HG02981 (cell line): ENCODE results near the gene DLGAP1.

Source experiments
- ATAC-seq: cut with Tn5 transposase; IDR thresholded peaks from one replicate; pipeline ENCODE4 v1.9.1; 2021; ENCODE audit warnings: mild to moderate bottlenecking, moderate library complexity; ENCODE audit not compliant: unreplicated experiment

DLGAP1 gene

DNA sequence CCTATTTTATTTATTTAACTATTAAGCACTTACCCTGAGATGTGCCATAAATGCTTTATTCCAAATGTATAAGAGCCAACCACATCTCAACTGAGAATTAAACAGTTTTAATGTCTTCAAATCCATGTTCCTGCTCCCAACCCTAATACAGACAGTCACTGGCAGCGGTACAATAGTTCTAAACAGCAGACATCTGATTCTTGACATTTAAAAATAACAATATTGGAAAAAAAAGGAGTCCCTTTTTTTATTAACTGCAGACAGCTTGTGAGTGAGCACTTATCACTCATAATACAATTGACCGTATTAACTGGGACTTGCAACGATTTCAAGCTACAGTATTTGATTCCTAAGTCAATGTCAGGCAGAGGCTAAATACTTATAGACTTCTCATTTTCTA, 580.5 kb downstream of the DLGAP1 start:
- no peak for ATAC-seq

DNA sequence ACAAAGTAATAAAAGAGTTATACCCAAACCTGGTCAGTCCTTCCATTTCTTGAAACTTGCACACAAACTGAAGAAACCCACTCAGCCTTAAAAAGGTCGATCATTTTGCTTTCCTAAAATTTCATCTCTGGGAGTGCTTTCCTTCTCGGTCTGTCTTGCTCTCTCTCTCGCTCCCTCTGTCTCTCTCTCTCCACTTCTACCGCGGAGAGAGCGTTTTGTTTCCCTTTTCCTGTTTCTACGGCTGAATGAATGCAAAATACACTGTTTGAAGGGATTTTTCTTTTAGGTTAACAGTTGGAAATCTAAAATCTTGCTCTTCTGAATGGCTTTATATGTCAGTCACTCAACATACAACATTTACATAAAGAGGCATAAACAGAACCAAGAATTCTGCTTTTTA, 581.0 kb downstream of the DLGAP1 start:
- ATAC-seq: no peak

DNA sequence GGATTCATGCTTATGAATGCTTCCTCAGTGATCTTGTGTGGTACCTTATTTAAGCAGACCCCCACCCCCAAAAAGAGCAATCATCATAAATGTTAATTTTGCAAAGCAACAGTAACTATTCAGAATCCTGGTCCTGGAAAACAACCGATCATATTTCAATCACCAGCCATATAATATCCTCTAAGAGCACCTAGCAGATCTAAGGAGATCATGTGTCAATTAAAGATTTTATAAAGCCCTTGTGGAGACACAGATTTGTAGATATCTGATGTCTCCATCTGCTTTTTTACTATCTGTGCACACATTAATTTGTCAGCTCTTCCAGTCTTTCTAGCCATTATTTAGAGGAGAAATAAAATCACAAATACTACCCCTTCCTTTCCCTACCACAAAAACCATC, 581.4 kb downstream of the DLGAP1 start:
- ATAC-seq: no peak

- no peak for ATAC-seq
Measured at GRCh38 chr18:3873211-3873610, 581.9 kb downstream of the DLGAP1 start.

DNA sequence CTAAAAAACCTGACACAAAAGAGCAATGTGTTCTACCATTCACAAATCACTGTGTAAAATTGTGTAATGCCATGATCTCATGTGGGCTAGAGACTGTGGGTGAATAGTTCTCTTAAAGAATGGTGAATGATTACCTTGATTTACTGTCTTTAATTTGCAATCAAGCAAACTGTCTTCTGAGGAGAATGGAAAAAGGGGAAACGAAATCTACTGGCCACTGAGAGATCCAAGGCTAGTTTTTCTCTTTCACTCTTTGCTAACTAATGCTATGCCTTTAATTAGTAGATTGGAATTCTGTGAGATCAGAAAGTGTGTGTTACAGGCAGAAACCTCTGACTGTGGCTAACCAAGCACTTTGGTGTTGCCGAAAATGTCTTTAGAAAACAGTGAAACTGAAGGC, 582.5 kb downstream of the DLGAP1 start:
- no peak for ATAC-seq

DNA sequence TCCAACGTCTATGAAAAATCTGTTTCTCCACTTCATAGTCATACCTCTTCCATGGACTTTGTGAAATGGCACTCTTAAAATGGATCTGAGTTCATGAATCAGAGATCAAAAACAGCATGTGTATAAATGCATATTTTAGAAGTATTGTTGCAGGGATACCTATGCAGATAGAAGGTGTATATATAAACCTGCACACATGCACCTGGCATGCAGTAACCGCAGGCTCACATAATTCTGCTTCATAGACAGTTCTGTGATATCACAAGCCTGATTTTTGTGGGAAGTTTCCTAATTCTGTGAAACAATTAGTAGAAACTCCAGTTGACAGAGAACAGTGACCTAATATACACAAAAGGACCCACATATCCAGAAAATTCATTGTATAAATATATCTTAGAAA, 583.4 kb downstream of the DLGAP1 start:
- no peak for ATAC-seq

DNA sequence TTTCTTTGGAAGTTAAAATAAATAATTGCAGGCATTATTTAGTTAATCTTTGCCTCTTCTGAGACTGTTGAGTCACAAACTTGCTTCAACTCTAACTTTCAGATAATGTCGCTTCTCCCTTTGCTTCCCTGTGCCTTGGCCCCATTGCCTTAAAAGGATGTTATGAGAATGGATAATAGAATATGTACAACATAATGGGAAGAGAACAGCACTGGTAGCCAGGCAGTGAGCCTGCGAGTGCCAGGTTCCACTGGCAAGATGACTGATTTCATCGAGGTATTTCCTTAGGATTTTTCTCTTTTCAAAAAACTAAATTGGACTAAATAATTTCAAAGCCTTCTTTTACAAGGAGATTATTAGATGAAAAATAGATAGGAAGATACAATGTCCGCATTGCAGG, 584.2 kb downstream of the DLGAP1 start:
- no peak for ATAC-seq

DNA sequence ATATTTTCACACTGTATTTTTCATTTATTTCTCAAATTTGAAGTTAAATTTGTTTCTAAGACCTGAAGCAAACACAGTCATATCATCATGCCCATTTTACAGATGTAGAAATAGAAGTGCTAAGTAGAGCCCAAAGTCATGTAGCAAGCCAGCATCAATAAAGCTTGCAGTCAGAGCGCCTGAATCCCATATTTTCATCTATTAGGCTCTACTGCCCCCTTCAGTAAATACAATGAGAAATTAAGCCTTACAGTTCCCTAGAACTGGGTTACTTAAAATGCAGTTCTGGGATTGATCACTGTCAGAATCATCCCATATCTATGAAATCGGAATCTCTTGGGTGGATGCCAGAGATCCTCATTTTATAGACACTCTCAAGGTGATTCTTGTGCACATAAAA, 585.3 kb downstream of the DLGAP1 start:
- ATAC-seq: no peak

GRCh38 chr18:3867864-3868311, 587.2 kb downstream of the DLGAP1 start:
- no peak for ATAC-seq

DNA sequence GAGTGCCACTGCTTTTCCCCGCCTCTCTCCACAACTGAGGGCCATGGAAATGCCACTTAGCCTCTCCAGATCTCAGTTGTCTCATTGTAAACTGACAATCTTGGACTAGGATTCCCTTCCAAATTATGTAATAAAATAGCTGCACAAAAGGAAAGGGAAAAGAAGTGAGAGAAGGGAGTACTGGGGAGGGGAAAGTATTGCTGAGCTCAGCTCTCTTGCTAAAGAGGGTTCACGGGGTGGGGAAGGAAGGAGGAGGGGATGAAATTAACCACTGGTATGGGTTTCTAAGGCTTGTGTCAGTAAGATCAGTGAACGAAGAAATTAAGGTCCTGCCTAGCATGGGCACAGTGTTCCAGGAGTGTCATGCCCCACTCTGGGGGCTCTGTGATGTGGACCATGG, 587.9 kb downstream of the DLGAP1 start:
- ATAC-seq: no peak

DNA sequence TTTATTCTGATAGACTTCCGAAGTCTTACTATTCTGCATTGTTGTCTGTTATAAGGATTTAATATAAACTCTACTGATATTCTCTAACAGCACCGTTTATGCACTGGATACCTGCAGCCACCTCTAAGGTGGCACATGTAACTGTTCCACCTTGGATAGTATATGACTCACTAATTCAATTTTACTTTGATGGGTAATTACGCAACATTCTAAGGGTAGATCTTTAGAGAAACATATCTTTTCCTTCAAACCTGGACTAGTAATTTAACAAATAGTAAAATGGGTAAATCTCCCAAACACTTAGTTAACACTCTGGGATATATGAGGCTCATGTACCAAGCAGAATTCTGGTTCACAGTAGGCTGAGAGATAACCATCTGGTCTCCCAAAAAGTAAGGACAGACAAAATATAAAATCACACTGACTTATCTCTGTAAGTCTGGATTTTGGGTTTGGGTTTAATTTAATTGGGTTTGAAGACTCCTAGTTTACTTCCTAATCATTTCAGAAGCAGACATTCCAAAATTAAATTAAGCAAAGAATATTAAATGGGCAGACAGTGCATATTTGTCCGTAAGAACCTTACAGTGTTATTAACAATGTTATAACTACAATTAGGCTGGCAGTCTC, 590.3 kb downstream of the DLGAP1 start:
- no peak for ATAC-seq

DNA sequence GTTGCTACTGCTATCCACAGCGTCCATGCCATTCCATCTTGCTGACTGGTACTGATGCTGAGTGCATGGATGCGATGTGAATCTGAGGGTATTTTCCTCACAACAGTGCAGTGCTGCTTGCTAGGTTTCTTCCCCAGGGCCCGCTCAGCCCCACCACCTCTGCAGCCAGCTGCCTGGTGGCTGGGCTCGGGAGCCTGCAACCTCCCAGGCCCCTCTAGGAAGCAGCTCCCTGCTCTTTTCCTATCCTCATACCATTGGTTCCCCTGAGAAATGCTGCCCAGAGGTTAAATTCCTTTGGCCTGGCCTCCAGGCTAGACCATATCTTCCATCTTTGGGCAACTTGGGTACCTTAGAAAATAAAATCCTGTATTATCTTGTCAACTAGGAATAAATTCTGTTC, 591.5 kb downstream of the DLGAP1 start:
- ATAC-seq: no peak

GRCh38 chr18:3863006-3863405, 592.1 kb downstream of the DLGAP1 start:
- no peak for ATAC-seq

DNA sequence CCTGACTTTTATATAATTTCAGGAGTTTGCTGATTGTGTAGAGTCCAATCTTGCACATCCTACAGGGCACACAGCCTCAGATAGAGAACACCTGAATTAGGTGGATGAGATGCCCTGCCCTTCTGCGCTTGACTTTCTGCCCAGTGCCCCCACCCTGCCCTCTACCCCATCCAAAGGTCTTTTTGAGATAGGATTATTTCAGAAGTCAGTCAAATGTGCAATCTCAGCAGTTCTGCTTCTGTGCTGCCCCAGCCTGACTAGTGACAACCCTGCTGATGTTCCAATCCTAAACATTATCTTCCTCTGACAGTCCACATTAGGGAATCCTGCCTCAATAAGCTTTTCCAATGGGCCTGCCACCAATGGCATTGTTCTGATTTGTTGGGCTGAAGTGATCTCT, 593.6 kb downstream of the DLGAP1 start:
- ATAC-seq: no peak

DNA sequence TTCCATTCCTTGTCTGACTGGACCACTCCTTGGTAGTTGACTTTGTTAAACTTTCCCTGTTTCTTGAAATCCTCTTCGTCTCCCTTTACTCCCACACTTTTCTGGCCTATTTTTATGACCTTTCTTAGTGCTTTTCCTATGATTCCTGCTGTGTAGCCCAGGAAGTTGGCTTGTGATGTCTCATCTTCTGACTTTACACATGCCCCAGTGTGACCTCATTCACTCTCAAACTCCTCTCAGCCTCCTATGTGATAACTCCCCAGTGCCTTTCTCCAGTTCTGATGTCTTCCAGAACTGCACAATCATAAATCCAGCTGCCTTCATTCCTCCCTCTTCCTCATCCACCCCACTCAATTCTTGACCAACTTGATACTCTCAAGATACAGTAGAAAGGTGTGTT, 597.6 kb downstream of the DLGAP1 start:
- ATAC-seq: no peak

- no peak for ATAC-seq
Measured at GRCh38 chr18:3855966-3856365, 599.1 kb downstream of the DLGAP1 start.

GRCh38 chr18:3852321-3852720, 602.8 kb downstream of the DLGAP1 start:
- no peak for ATAC-seq

DNA sequence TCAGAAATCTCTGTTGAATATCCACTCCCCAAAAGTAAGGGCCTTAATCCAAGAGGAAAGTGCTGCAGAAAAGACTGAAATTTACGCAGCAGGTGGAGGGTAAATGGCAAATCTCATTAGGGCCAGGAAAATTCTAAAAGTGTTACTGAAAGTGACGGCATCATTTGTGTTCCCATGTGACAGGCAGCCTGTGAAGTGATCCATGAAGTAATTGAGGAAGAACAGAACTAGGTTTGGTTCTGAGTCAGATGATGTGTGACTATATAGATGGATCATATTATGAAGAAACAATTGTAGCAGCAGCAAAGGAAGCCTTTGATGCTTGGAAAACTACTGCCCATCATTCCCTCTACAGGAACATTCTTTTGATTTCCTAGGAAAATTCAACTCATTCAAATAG, 603.9 kb downstream of the DLGAP1 start:
- ATAC-seq: no peak

DNA sequence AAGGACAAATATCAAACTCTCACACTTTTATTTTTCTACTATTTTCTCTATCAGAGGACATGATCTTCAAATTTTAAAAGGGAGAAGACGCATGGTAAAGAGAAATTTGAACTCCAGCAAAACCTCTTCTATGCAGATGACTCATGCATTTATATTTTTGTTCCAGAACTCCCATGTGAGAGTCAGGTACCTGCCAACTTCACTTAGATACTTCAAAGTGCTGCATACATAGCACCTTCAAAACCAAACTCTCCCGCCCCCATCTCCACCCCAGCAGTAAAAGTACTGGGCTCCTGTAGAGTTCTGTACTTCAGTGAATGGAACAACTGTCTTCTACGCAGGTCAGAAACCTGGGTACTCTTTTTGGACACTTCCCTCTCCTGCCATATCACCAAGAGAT, 606.8 kb downstream of the DLGAP1 start:
- ATAC-seq: no peak

DNA sequence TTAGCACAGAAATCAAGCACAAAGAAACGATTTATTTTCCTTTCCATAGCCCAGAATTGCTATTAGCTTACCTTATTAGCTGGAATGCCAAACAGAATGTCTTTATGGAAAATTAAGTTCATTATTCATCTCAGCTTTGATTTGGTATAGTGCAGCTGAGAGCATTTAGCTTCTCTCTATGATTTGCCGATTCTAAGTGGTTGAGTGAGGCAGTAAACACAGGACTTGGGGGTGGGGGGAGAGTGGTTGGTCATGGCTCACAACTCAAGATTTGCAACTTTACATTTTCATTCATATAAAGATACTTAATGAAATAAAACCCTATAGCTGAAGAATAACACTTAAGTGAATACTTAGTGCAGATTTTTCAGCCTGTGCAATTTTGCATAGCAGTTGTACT, 609.9 kb downstream of the DLGAP1 start:
- ATAC-seq: no peak

DNA sequence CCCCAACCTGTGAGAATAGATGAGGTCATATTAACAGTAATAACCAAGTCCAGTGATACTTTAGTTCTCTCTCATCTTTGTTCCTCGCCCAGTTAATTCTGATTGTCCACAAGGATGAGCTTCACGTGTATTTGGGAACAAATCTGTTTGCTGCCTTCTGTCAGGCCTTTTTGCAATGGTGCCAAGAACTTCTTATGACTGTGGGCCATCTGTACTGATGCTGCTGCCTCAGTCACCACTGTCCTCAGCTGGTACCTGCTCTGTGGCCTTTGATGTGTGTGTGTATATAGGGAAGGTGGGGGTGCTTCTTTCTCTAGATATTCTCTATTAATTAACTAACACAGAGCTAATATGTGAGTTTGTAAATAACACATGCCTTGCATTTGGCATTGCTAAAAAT, 612.3 kb downstream of the DLGAP1 start:
- ATAC-seq: no peak

DNA sequence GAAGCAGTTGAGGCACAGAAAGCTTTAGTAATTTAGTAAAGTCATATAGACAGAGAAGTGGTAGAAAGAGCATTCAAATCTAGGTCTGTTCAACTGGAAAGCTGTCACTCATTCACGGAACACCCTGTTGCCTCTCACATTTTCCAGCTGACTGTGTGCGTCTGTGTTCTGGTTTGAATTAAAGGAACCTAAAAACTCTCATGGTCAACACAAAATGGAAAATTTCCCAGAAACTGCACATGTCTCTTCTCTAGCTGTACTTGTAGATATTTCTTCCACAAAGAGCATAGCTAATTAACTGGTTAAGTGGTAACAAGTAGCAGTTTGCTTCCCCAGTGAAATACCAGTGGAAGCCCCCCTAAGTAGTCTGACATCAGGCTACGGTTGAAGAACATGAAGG, 614.3 kb downstream of the DLGAP1 start:
- ATAC-seq: no peak

GRCh38 chr18:3839581-3839981, 615.5 kb downstream of the DLGAP1 start:
- no peak for ATAC-seq
